ENCODE data around the gene MCRIP1.

The MCRIP1 gene

GRCh38 chr17:81794074-81794476 lies 39.0 kb downstream of the MCRIP1 start:
- FAIRE-seq: no peak
- TF ChIP-seq POLR2AphosphoS5 (IDR thresholded peaks at IDR 0.05; ENCODE audit: low read depth, low read length) (no peak), TAF1 (IDR thresholded peaks at IDR 0.05; ENCODE audit: borderline replicate concordance, low read depth, low read length) (no peak), POLR2A (IDR thresholded peaks at IDR 0.05; ENCODE audit: low read depth, low read length) (no peak)
- no peak for DNase-seq (ENCODE audit: insufficient read length)

DNA sequence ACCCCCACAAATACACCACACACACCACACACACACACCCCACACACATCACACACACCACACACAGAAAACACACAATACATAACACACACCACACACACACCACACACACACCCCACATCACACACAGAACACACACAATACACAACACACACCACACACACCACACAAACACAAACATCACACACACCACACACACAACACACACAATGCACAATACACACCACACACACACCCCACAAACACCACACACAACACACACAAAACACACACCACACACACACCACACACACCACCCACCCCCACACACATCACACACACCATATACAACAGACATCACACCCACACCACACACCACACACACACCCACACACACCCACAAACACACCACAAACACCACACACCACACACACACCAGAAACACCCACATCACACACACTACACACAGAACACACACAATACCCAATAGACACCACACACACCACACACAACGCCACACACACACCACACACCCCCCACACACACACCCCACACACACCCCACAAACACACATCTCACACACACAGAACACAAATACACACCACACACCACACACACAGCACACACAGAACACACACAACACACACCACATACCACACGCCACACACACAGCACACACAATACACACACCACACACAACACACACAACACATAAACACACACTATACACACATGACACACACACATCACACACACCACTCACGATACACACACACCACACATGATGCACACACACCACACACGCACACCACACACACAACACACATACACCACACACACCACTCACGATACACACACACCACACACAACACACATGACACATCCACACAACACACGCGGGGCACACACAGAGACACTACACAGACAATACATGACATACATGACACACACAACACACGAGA lies 40.1 kb downstream of the MCRIP1 start:
- DNase-seq (ENCODE audit: insufficient read length) (no peak), FAIRE-seq (no peak)
- TF ChIP-seq TAF1 (IDR thresholded peaks at IDR 0.05; ENCODE audit: borderline replicate concordance, low read depth, low read length) (no peak), POLR2A (IDR thresholded peaks at IDR 0.05; ENCODE audit: low read depth, low read length) (no peak), POLR2AphosphoS5 (IDR thresholded peaks at IDR 0.05; ENCODE audit: low read depth, low read length) (no peak)

Measured in GM12892 (cell line).